Activated naive CD4-positive, alpha-beta T cell treated with anti-CD3 and anti-CD28 coated beads for 36 hours (primary cell): ENCODE data around the gene TMEM163. TPM values are rescaled to one million over a fixed set of nuclear protein-coding genes. Genes with fewer than 3 reads are reported as not detected.

ENCODE experiments used
- CTCF ChIA-PET: fragments of 350-600 bp; sonication (Branson Sonifier 250); formaldehyde crosslinking; loops from one replicate; lab custom pipeline; 2021; ENCODE audit warnings: antibody characterized with exemption; lab: Charles Lee
- DNase-seq: peaks from one replicate; pipeline ENCODE4 v3.0.0-alpha.2; 2020
- H3K27ac Mint-ChIP-seq: one replicate; pipeline ENCODE4 v1.8.0; 2021; ENCODE audit warnings: mild to moderate bottlenecking, mixed read lengths
- H3K27me3 Mint-ChIP-seq: one replicate; pipeline ENCODE4 v1.8.0; 2021; ENCODE audit warnings: low read depth, mixed read lengths
- H3K36me3 Mint-ChIP-seq: one replicate; pipeline ENCODE4 v1.8.0; 2021; ENCODE audit warnings: low read depth, mixed read lengths
- H3K4me1 Mint-ChIP-seq: one replicate; pipeline ENCODE4 v1.8.0; 2021; ENCODE audit warnings: low read depth, mixed read lengths
- H3K4me3 Mint-ChIP-seq: one replicate; pipeline ENCODE4 v1.8.0; 2021; ENCODE audit warnings: mild to moderate bottlenecking, moderate library complexity, mixed read lengths
- H3K9me3 Mint-ChIP-seq: one replicate; pipeline ENCODE4 v1.8.0; 2021; ENCODE audit warnings: mixed read lengths
- intact Hi-C: fragments of 100-400 bp; cut with micrococcal nuclease; formaldehyde crosslinking; loops from one replicate; pipeline ENCODE4 v1.15.1; 2023
- total RNA-seq, 2 experiments: library from RNA; stranded (reverse); gene quantifications; one replicate each; pipeline ENCODE4 v1.2.3, GENCODE V29; 2021

Gene TMEM163
- total RNA-seq, 2 experiments from 2014 or later: not detected

DNA sequence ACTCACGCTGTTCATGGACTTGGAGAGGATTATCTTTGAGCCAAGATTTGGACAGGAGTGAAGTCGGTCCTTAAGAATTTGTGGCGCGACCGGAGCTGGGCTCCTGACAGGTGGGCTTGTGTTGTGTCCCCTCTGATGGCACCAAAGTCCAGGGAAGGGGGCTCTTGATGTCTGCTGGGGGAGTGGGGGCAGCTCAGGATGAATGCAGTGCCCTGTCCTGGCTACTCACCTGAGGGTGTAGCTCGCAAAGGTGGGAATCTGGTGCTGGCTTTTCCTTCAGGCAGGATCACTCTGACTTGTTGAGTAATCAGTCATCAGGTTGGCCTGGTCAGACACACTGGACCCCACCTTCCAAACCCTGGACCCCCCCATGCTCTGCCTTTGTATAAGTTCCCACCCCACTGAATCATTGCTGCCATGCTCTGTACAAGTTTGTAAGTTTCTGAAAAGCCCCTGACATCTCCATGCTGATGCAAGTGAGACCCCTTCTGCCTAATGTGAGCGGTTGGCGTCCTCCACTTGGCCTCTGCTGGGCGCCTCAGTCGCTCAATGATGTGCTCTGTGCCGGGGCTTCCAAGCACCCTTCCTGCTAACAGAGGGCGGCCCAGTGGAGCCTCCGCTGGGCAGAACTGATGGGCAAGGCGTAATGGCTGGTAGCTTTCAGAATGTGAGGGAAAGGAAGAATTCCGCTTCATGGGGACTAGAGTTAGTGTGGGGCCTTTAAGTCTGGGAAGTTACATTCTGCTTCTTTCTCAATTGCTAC is 268.9 kb downstream of the TMEM163 start:
- intact Hi-C loops: loop anchor here (5.0 kb wide), 1 partner anchor 257 kb away; no protein-coding TSS in a partner anchor
- no peak overlapping the region for H3K27ac Mint-ChIP-seq
- no peak overlapping the region for H3K4me3 Mint-ChIP-seq
- H3K36me3 Mint-ChIP-seq: peaks cover 1% of the 10 kb centered on the region
- no peaks in the 10 kb centered on the region for H3K9me3 Mint-ChIP-seq
- H3K27me3 Mint-ChIP-seq: no peaks in the 10 kb centered on the region
- CTCF ChIA-PET: interaction anchor here (0.6 to 4.2 kb wide), 15 partner anchors 10 to 468 kb away, joined by 3 to 28 read pairs (median 4); no protein-coding TSS in a partner anchor
- H3K4me1 Mint-ChIP-seq: no peaks in the 10 kb centered on the region
- DNase-seq: no peak

- Mint-ChIP-seq H3K4me3 (no peak overlapping the region), H3K36me3 (peaks cover 1% of the 10 kb centered on the region), H3K27ac (no peak overlapping the region), H3K27me3 (no peaks in the 10 kb centered on the region), H3K4me1 (no peaks in the 10 kb centered on the region), H3K9me3 (no peaks in the 10 kb centered on the region)
- CTCF ChIA-PET: interaction anchor here (1.3 to 4.2 kb wide), 4 partner anchors 12 to 332 kb away, joined by 3 to 28 read pairs (median 12); no protein-coding TSS in a partner anchor
- no peak for DNase-seq
- intact Hi-C loops: no loop called here
Measured at GRCh38 chr2:134449157-134449556, 269.6 kb downstream of the TMEM163 start.

- intact Hi-C loops: no loop called here
- H3K27ac Mint-ChIP-seq: no peak overlapping the region
- peaks cover 1% of the 10 kb centered on the region for H3K36me3 Mint-ChIP-seq
- no peaks in the 10 kb centered on the region for H3K9me3 Mint-ChIP-seq
- H3K27me3 Mint-ChIP-seq: no peaks in the 10 kb centered on the region
- H3K4me1 Mint-ChIP-seq: no peaks in the 10 kb centered on the region
- CTCF ChIA-PET: interaction anchor here (1.3 to 3.6 kb wide), 2 partner anchors 30 to 332 kb away, joined by 3 to 28 read pairs; no protein-coding TSS in a partner anchor
- H3K4me3 Mint-ChIP-seq: no peak overlapping the region
- DNase-seq: no peak
Measured at GRCh38 chr2:134448650-134449049, 270.1 kb downstream of the TMEM163 start.

DNA sequence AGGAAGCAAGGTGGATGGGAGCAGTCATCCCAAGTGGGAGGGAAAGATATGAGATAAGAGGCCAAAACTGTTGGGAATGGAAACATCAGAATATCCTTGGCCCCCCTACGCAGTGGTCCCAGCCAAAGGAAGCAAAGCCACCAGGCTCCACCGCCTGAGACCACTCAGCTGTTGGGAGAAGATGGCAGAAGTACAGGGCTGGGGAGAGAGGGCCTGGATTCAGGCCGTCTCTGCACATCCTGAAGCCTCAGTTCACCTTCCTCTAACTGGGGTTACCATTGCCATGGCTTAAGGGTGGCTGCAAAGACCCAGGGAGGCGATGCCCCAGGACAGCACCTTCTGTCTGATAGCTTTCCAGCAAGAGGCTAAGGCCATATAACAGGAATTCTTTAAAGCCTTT is 271.1 kb downstream of the TMEM163 start:
- DNase-seq: no peak
- no peaks in the 10 kb centered on the region for H3K4me1 Mint-ChIP-seq
- H3K27me3 Mint-ChIP-seq: no peaks in the 10 kb centered on the region
- no peaks in the 10 kb centered on the region for H3K9me3 Mint-ChIP-seq
- H3K4me3 Mint-ChIP-seq: no peak overlapping the region
- intact Hi-C loops: no loop called here
- H3K27ac Mint-ChIP-seq: no peak overlapping the region
- peaks cover 1% of the 10 kb centered on the region for H3K36me3 Mint-ChIP-seq
- CTCF ChIA-PET: no interaction called here

DNA sequence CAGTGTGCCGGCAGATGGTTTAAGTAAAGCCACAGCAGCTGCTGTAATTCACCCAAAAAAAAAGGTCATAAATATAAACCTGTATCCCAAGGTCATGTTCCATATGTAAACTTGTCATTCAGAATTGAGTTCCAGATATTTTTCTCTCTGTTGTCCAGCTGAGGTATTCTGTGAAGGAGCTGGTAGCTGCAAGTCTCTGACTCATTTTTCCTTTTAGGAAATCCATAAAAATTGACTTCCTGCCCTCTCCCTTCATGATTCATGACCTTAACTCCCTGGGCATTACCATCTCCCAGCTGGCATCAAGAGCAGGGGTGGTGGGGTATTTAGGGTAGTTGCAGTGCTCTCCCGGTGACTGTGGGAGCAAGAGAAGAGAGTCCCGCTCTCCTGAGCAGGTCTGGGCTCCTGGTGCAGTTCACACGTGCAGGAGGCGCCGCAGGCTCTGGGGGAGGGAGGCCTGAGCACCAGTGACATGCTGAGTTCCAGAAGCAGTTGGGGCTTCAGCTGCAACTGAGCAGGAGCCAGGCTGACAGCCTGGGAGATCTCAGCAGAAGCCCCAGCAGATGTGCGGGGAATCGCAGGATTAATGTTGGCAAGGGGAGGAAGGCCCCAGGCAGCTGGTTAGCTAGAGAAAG is 272.3 kb downstream of the TMEM163 start:
- intact Hi-C loops: no loop called here
- CTCF ChIA-PET: no interaction called here
- H3K27ac Mint-ChIP-seq: no peak overlapping the region
- peaks cover 3% of the 10 kb centered on the region for H3K36me3 Mint-ChIP-seq
- no peaks in the 10 kb centered on the region for H3K27me3 Mint-ChIP-seq
- H3K9me3 Mint-ChIP-seq: no peaks in the 10 kb centered on the region
- no peak overlapping the region for H3K4me3 Mint-ChIP-seq
- no peaks in the 10 kb centered on the region for H3K4me1 Mint-ChIP-seq
- DNase-seq: no peak

- Mint-ChIP-seq H3K9me3 (no peaks in the 10 kb centered on the region), H3K27me3 (no peaks in the 10 kb centered on the region), H3K4me1 (no peaks in the 10 kb centered on the region), H3K27ac (no peak overlapping the region), H3K4me3 (no peak overlapping the region), H3K36me3 (peaks cover 3% of the 10 kb centered on the region)
- CTCF ChIA-PET: no interaction called here
- no peak for DNase-seq
- intact Hi-C loops: no loop called here
Measured at GRCh38 chr2:134445985-134446382, 272.8 kb downstream of the TMEM163 start.

GRCh38 chr2:134445116-134445515 is 273.7 kb downstream of the TMEM163 start:
- H3K27ac Mint-ChIP-seq: no peak overlapping the region
- CTCF ChIA-PET: no interaction called here

GRCh38 chr2:134443814-134444480 is 274.9 kb downstream of the TMEM163 start:
- Mint-ChIP-seq H3K27ac (no peak overlapping the region), H3K9me3 (no peaks in the 10 kb centered on the region), H3K27me3 (no peaks in the 10 kb centered on the region), H3K4me3 (no peak overlapping the region), H3K36me3 (peaks cover 4% of the 10 kb centered on the region), H3K4me1 (no peaks in the 10 kb centered on the region)
- intact Hi-C loops: no loop called here
- no peak for DNase-seq
- CTCF ChIA-PET: interaction anchor here (0.7 to 1.7 kb wide), 2 partner anchors 31 to 174 kb away, joined by 3 read pairs; no protein-coding TSS in a partner anchor

More at GRCh38 chr2:134445116-134445515, 273.7 kb downstream of the TMEM163 start:
- no peaks in the 10 kb centered on the region for H3K27me3 Mint-ChIP-seq
- no peaks in the 10 kb centered on the region for H3K4me1 Mint-ChIP-seq
- intact Hi-C loops: no loop called here
- no peak overlapping the region for H3K4me3 Mint-ChIP-seq
- no peak for DNase-seq
- no peaks in the 10 kb centered on the region for H3K9me3 Mint-ChIP-seq
- H3K36me3 Mint-ChIP-seq: peaks cover 3% of the 10 kb centered on the region

DNA sequence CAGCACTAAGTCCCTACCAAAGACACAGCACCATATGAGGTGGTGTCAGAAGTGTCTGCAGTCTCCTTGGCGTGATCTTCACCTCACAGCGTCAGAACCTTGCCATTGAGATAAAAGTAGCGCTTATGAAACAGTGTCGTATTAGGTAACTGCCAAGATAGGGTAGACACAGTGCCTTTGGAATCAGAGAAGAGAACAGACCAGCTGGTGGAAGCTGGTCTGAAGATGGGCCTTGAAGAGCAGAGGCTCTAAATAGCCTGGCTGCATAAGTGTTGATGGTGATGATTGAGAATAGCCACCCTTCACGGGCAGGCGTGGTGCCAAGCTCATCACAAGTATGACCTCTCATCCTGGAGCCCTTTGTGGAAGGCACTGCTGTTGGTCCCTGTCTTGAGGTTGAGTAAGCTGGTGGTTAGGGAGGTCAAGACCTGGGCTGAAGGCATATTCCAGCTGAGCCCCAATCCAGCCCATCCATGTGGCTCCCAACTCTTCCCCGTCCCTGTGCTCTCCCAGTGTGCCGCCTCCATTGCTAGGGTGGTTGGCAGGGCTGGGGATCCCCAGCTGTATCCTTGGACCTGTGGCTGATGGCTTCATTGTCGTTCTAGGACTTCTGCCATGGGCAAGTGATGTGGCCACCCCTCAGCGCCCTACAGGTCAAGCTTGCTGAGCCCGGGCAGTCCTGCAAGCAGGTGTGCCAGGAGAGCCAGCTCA is 277.5 kb downstream of the TMEM163 start:
- CTCF ChIA-PET: interaction anchor here (0.6 to 1.2 kb wide), 2 partner anchors 10 to 260 kb away, joined by 3 to 4 read pairs; no protein-coding TSS in a partner anchor

DNA sequence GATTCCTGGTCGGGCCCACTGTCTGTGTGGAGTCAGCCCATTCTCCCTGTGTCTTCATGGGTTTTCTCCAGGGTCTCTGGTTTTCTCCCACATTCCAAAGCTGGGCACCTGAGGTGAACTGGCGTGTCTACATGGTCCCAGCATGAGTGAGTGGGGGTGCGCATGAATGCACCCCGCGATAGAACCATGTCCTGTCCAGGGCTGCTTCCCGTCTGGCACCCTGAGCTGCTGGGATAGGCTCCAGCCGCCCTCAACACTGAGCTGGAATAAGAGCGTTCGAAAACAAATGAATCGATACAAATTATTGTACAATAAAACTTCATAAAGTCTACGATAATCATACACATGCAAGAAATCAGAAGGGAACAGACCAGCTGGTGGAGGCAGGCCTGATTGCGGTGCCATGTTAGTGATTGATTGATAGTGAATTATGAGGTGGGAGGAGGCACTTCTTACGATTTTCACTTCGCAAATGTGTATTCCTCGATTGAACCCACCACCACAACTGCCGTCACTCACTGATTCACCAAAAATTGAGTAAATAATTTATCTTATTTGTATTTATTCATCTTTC is 278.4 kb downstream of the TMEM163 start:
- no peak for DNase-seq
- Mint-ChIP-seq H3K9me3 (no peaks in the 10 kb centered on the region), H3K27ac (no peak overlapping the region), H3K36me3 (peaks cover 8% of the 10 kb centered on the region), H3K4me1 (no peaks in the 10 kb centered on the region), H3K27me3 (no peaks in the 10 kb centered on the region), H3K4me3 (no peak overlapping the region)
- CTCF ChIA-PET: no interaction called here
- intact Hi-C loops: no loop called here

More for the DNA sequence above, 277.5 kb downstream of the TMEM163 start:
- H3K27me3 Mint-ChIP-seq: no peaks in the 10 kb centered on the region
- H3K36me3 Mint-ChIP-seq: peaks cover 6% of the 10 kb centered on the region
- no peak overlapping the region for H3K27ac Mint-ChIP-seq
- no peaks in the 10 kb centered on the region for H3K9me3 Mint-ChIP-seq
- DNase-seq: no peak
- H3K4me3 Mint-ChIP-seq: no peak overlapping the region
- intact Hi-C loops: no loop called here
- H3K4me1 Mint-ChIP-seq: no peaks in the 10 kb centered on the region

DNA sequence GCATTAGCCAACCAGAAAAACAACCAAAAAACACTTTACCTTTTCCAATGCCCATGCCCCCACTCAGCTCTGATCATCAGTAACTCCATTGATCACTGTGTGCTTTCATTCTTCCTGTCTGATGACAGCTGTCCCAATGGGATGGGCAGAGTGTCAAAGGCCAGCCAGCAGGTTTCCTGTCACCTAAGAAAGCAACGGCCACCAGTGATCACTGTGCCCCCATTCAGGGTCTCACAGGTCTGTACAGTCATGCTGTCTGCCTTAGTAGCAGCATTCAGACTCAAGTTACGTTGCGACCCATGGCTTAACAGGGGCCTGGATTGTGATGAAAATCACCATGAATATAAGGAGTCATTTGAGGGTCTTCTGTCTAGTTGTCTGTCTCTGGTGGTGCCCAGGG is 280.4 kb downstream of the TMEM163 start:
- Mint-ChIP-seq H3K9me3 (no peaks in the 10 kb centered on the region), H3K27ac (no peak overlapping the region), H3K4me3 (no peak overlapping the region), H3K4me1 (no peaks in the 10 kb centered on the region), H3K36me3 (peaks cover 15% of the 10 kb centered on the region), H3K27me3 (no peaks in the 10 kb centered on the region)
- intact Hi-C loops: no loop called here
- CTCF ChIA-PET: interaction anchor here (2.2 to 4.6 kb wide), 2 partner anchors 13 to 321 kb away, joined by 7 to 19 read pairs; no protein-coding TSS in a partner anchor
- DNase-seq: no peak
